GM10248 (cell line): ENCODE measurements around the gene NUBP2.

Experiments used
- CTCF ChIA-PET: fragments of 300-600 bp; sonication (Branson Sonifier 250); formaldehyde crosslinking; extraction: SDS; loops from one replicate; lab custom pipeline; 2021; ENCODE audit warnings: antibody characterized with exemption; lab: Yijun Ruan, JAX
- POLR2A ChIA-PET: fragments of 350-650 bp; sonication (Branson Sonifier 250); formaldehyde crosslinking; extraction: SDS; loops from one replicate; lab custom pipeline; 2020; ENCODE audit warnings: antibody characterized with exemption; lab: Yijun Ruan, JAX
- DNase-seq: peaks from one replicate; pipeline ENCODE4 v3.0.0; 2012; ENCODE audit errors: extremely low spot score
- TF ChIP-seq, protein P1 (sequence below): IDR thresholded peaks from 2 replicates; pipeline ENCODE4 v1.5.1; 2012; ENCODE audit warnings: mild to moderate bottlenecking, low read depth; ENCODE audit errors: extremely low read depth, missing control alignments, control extremely low read depth

Gene NUBP2

DNA sequence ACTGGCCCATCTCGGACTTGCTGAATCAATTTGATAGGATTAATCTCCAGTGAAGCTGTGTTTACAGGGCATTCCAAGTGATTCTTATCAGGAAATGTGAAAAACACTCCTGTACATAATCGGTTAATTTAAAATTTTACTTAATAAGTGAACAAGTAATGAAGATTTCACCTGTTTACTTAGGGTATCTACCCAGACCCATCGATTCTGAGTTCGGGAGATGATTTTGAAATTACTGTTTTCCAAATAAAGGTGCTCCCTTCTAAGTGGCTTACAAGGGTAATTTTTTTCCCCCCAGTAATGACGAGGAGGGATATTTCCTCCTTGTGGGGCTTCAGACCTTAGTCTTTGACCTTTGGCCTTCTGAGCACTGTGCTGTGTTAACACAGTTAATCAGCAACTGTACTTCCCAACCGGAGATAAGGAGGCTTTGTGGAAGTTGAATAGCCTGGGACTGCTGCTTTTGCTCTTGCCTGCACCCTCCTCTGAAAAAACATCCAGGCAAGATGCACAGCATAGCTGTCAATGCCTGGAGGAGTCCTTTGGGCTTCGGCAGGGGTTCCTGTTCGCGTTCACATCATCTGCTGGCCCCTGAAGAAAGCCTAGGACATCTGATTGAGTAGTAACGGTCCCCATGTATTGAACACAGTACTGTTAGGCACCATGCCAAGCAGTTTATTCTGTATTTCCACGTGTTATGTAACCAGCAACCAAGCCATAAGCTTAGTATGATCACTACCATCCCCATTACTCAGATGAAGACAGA lies 46.1 kb downstream of the NUBP2 start:
- TF ChIP-seq, protein P1, sequence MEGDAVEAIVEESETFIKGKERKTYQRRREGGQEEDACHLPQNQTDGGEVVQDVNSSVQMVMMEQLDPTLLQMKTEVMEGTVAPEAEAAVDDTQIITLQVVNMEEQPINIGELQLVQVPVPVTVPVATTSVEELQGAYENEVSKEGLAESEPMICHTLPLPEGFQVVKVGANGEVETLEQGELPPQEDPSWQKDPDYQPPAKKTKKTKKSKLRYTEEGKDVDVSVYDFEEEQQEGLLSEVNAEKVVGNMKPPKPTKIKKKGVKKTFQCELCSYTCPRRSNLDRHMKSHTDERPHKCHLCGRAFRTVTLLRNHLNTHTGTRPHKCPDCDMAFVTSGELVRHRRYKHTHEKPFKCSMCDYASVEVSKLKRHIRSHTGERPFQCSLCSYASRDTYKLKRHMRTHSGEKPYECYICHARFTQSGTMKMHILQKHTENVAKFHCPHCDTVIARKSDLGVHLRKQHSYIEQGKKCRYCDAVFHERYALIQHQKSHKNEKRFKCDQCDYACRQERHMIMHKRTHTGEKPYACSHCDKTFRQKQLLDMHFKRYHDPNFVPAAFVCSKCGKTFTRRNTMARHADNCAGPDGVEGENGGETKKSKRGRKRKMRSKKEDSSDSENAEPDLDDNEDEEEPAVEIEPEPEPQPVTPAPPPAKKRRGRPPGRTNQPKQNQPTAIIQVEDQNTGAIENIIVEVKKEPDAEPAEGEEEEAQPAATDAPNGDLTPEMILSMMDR = no peak
- POLR2A ChIA-PET = interaction anchor here (1.3 kb wide), 1 partner anchor 136 kb away, joined by 3 read pairs; the partner anchor contains the start of gene RPS2
- no peak for DNase-seq
- CTCF ChIA-PET = no interaction called here

DNA sequence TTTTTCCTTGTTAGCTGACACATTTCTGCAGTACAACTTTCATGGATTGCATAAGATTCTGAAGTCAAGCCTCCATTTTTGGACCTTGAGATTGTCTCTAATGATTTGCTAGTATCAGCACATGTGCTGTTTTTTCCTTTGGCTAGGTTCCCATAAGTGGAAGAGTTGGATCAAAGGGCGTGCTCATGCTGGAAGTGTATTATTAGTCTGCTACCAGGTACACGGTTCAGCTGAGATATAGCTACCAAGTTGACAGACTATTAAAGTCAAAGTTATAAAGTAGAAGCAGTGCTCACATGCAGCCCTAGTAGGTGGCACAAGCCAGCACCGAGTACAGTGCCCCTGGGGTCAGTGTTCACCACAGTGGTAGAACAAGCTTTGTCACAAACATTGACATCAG lies 47.5 kb downstream of the NUBP2 start:
- ChIA-PET POLR2A (no interaction called here), CTCF (no interaction called here)
- no peak for DNase-seq
- TF ChIP-seq, protein P1 = no peak

DNA sequence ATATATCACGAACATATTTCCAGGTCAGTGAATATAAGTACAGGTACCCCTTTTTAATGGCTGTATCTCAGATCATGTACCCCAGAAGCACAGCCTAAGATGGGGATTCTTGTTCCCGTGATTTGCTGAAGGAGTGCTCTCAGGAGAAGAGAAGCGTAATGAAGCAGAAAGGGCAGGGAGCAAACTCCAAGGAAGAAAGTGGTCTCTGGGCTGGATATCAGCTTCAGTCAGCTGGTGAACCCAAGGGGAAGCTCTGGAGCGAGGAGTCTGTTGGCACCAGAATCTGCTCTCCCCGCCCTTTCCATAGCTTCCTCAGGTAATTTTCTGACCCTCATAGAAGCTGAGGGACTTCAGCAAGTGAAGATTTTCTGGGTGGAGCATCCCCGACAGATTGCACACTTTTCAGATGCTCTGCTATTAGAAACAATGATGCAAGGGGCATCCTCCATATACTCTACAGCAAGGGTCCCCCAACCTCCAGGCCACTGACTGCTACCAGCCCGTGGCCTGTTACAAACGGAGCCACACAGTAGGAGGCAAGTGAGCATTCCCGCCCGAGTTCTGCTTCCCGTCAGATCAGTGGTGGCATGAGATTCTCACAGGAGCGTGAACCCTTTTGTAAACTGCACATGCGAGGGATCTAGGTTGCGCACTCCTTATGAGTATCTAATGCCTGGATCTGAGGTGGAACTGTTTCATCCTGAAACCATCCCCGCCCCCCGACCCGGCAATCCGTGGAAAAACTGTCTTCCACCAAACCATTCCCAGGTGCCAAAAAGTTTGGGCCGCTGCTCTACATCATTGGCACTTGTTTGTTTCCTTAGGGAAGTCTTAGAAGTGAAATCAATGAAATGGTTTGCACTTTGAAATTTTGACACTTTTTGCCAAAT lies 48.7 kb downstream of the NUBP2 start:
- CTCF ChIA-PET = no interaction called here
- POLR2A ChIA-PET = no interaction called here
- no peak for DNase-seq
- TF ChIP-seq, protein P1 = no peak

DNA sequence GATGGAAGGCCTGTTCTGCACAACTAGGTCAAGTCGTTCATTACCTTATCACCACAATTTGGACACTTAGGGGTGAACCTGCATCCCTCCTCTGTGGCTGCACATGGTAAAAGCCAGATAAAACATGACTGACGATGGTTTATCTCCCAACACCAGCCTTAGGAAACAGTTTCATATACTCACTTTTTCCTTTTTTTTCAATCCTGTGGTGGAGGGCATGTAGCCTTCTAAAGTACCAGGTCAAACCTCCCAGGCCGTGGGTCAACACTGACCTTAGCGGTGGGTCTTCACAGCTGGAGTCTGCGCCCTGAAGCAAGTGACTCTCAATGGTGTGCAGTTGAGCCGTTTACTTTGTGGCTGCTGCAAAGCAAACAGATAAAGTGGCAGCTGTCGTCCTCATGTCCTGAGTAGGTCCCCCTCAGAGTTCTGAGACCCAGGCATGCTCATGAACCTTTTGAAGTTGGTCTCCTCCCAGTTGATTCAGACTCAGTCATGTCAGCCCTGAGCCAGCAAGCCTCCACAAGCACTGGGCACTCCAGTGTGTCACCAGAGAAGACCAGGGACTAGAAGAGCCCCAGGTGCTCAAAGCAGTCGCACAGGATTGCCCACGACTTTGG lies 50.2 kb downstream of the NUBP2 start:
- DNase-seq = no peak
- TF ChIP-seq, protein P1 = no peak
- CTCF ChIA-PET = no interaction called here
- POLR2A ChIA-PET = no interaction called here

DNA sequence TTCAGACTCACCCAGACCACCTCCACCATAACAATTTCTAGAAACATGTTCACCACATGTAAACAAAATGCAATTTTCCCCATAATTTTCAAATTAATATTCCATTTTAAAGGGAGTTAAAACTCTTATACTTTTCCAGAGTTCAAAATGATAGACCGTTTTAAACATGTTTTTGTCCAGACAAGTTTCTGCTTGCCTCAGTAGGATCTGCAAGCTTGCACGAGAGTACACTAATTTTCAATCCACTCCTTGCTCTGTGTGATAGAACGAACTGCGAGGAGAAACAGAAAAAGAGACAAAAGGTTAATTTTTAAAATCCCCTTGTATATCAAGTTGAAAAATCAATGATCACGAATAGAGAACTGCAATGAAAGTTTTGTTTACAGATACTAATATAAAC lies 51.3 kb downstream of the NUBP2 start:
- ChIA-PET CTCF (no interaction called here), POLR2A (no interaction called here)
- TF ChIP-seq, protein P1 = no peak
- DNase-seq = no peak
